ENCODE results near the gene OTOF. TPM values are rescaled to one million over a fixed set of nuclear protein-coding genes. Genes with fewer than 3 reads are reported as not detected.

The OTOF gene
- total RNA-seq, 1 donor from 2014 or later: not detected

GRCh38 chr2:26521913-26522180 lies 43.9 kb upstream of the OTOF start:
- TF ChIP-seq CTCF (IDR thresholded peaks at IDR 0.05; ENCODE audit: borderline replicate concordance): no peak
- Histone ChIP-seq H3K27ac (replicated peaks) (no peak overlapping the region), H3K27me3 (ENCODE audit: low read depth) (peaks cover 65% of the 10 kb centered on the region), H3K9me3 (replicated peaks) (no peaks in the 10 kb centered on the region), H3K4me1 (no peaks in the 10 kb centered on the region), H3K4me3 (no peak overlapping the region), H3K36me3 (no peaks in the 10 kb centered on the region)
- no peak for DNase-seq
- intact Hi-C loops (cut with micrococcal nuclease): no loop called here

- peak; percentile 37 for TF ChIP-seq CTCF (IDR thresholded peaks at IDR 0.05; ENCODE audit: borderline replicate concordance)
- no peaks in the 10 kb centered on the region for H3K4me1 ChIP-seq
- no peak for DNase-seq
- H3K4me3 ChIP-seq: no peak overlapping the region
- no peaks in the 10 kb centered on the region for H3K36me3 ChIP-seq
- intact Hi-C loops (cut with micrococcal nuclease): no loop called here
- H3K27ac ChIP-seq (replicated peaks): no peak overlapping the region
- H3K27me3 ChIP-seq (ENCODE audit: low read depth): peaks cover 65% of the 10 kb centered on the region
- no peaks in the 10 kb centered on the region for H3K9me3 ChIP-seq (replicated peaks)
Measured at GRCh38 chr2:26521054-26521912, 43.4 kb upstream of the OTOF start.

- peaks cover 65% of the 10 kb centered on the region for H3K27me3 ChIP-seq (ENCODE audit: low read depth)
Measured at GRCh38 chr2:26520148-26520449, 42.2 kb upstream of the OTOF start.

GRCh38 chr2:26519396-26520147 lies 41.6 kb upstream of the OTOF start:
- TF ChIP-seq CTCF (IDR thresholded peaks at IDR 0.05; ENCODE audit: borderline replicate concordance): no peak
- H3K4me3 ChIP-seq: no peak overlapping the region
- intact Hi-C loops (cut with micrococcal nuclease): no loop called here
- no peak for DNase-seq
- H3K27ac ChIP-seq (replicated peaks): no peak overlapping the region
- H3K27me3 ChIP-seq (ENCODE audit: low read depth): peaks cover 67% of the 10 kb centered on the region
- no peaks in the 10 kb centered on the region for H3K36me3 ChIP-seq
- H3K4me1 ChIP-seq: no peaks in the 10 kb centered on the region
- no peaks in the 10 kb centered on the region for H3K9me3 ChIP-seq (replicated peaks)

More at GRCh38 chr2:26520148-26520449, 42.2 kb upstream of the OTOF start:
- no peak for DNase-seq
- no peaks in the 10 kb centered on the region for H3K4me1 ChIP-seq
- H3K9me3 ChIP-seq (replicated peaks): no peaks in the 10 kb centered on the region
- no peak for TF ChIP-seq CTCF (IDR thresholded peaks at IDR 0.05; ENCODE audit: borderline replicate concordance)
- no peaks in the 10 kb centered on the region for H3K36me3 ChIP-seq
- intact Hi-C loops (cut with micrococcal nuclease): no loop called here
- H3K27ac ChIP-seq (replicated peaks): no peak overlapping the region
- H3K4me3 ChIP-seq: no peak overlapping the region

- H3K27me3 ChIP-seq (ENCODE audit: low read depth): peaks cover 58% of the 10 kb centered on the region
- intact Hi-C loops (cut with micrococcal nuclease): no loop called here
Measured at GRCh38 chr2:26516781-26517180, 38.9 kb upstream of the OTOF start.

More at GRCh38 chr2:26516781-26517180, 38.9 kb upstream of the OTOF start:
- Histone ChIP-seq H3K27ac (replicated peaks) (no peak overlapping the region), H3K36me3 (no peaks in the 10 kb centered on the region), H3K4me3 (no peak overlapping the region), H3K4me1 (no peaks in the 10 kb centered on the region), H3K9me3 (replicated peaks) (no peaks in the 10 kb centered on the region)
- no peak for DNase-seq
- no peak for TF ChIP-seq CTCF (IDR thresholded peaks at IDR 0.05; ENCODE audit: borderline replicate concordance)

All from left ventricle myocardium inferior (tissue), 1 donor.